Activated CD8-positive, alpha-beta memory T cell treated with anti-CD3 and anti-CD28 coated beads, Interleukin-2, amount 50 U/mL, for 48 hours (primary cell): ENCODE measurements around the gene IGSF3.
"Not testable (repeated sequence)": the region's sequence is repeated elsewhere in the genome, so short reads cannot be mapped to it uniquely, and the experiment has no call there.

Source experiments
- DNase-seq: peaks from one replicate; pipeline ENCODE4 v3.0.0-alpha.2; 2020

IGSF3 gene

GRCh38 chr1:116684575-116684974, 17.0 kb upstream of the IGSF3 start:
- DNase-seq: no peak

GRCh38 chr1:116682641-116683221, 15.2 kb upstream of the IGSF3 start:
- DNase-seq: no peak

GRCh38 chr1:116681343-116681899, 13.9 kb upstream of the IGSF3 start:
- no peak for DNase-seq

- DNase-seq: no peak
Observed at GRCh38 chr1:116680752-116681151, 13.2 kb upstream of the IGSF3 start.

- DNase-seq: no peak
Observed at GRCh38 chr1:116679828-116680628, 12.5 kb upstream of the IGSF3 start.

- DNase-seq: no peak
Observed at GRCh38 chr1:116679091-116679827, 11.7 kb upstream of the IGSF3 start.

GRCh38 chr1:116678732-116679090, 11.2 kb upstream of the IGSF3 start:
- no peak for DNase-seq

- no peak for DNase-seq
Observed at GRCh38 chr1:116677474-116678062, 10.0 kb upstream of the IGSF3 start.

- no peak for DNase-seq
Observed at GRCh38 chr1:116676291-116676690, 8.8 kb upstream of the IGSF3 start.

GRCh38 chr1:116674751-116675150, 7.2 kb upstream of the IGSF3 start:
- no peak for DNase-seq

- no peak for DNase-seq
Observed at GRCh38 chr1:116674011-116674531, 6.5 kb upstream of the IGSF3 start.

- DNase-seq: no peak
Observed at GRCh38 chr1:116671912-116672311, 4.4 kb upstream of the IGSF3 start.

- DNase-seq: no peak
Observed at GRCh38 chr1:116671072-116671760, 3.7 kb upstream of the IGSF3 start.

GRCh38 chr1:116668277-116668676, 744 bp upstream of the IGSF3 start:
- DNase-seq: no peak

GRCh38 chr1:116667078-116667574, 407 bp downstream of the IGSF3 start:
- no peak for DNase-seq

GRCh38 chr1:116666187-116667077, 1.1 kb downstream of the IGSF3 start:
- DNase-seq: peak; percentile 59

GRCh38 chr1:116664978-116665371, 2.6 kb downstream of the IGSF3 start:
- DNase-seq: no peak

- DNase-seq: no peak
Observed at GRCh38 chr1:116664366-116664977, 3.1 kb downstream of the IGSF3 start.

GRCh38 chr1:116663821-116664220, 3.7 kb downstream of the IGSF3 start:
- no peak for DNase-seq

- no peak for DNase-seq
Observed at GRCh38 chr1:116661633-116662032, 5.9 kb downstream of the IGSF3 start.

- DNase-seq: not testable (repeated sequence)
Observed at GRCh38 chr1:116658645-116659044, 8.9 kb downstream of the IGSF3 start.
